ENCODE measurements around the gene MINDY4.
A peak's percentile ranks its signal among the peaks of the same experiment; 100 is the strongest.

MINDY4 gene

GRCh38 chr7:30934732-30935568, 163.7 kb downstream of the MINDY4 start:
- no peak for DNase-seq

DNA sequence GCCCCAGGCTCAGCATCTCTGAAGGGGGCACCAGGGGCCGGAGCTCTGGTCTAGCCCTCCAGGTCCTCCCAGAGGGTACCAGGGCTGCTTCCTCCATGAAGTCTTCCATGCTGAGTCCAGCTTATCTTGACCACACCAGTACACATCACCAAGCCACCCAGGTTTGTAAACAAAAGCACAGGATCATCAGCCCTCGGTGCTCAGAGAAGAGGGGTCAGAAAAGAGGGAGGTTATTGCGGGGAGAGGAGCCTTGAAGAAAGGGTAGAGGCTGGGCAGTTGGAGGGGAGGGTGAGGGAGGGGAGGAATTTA, 164.3 kb downstream of the MINDY4 start:
- DNase-seq = no peak

- no peak for DNase-seq
Observed at GRCh38 chr7:30936650-30937245, 165.5 kb downstream of the MINDY4 start.

GRCh38 chr7:30937416-30937815, 166.2 kb downstream of the MINDY4 start:
- DNase-seq = no peak

DNA sequence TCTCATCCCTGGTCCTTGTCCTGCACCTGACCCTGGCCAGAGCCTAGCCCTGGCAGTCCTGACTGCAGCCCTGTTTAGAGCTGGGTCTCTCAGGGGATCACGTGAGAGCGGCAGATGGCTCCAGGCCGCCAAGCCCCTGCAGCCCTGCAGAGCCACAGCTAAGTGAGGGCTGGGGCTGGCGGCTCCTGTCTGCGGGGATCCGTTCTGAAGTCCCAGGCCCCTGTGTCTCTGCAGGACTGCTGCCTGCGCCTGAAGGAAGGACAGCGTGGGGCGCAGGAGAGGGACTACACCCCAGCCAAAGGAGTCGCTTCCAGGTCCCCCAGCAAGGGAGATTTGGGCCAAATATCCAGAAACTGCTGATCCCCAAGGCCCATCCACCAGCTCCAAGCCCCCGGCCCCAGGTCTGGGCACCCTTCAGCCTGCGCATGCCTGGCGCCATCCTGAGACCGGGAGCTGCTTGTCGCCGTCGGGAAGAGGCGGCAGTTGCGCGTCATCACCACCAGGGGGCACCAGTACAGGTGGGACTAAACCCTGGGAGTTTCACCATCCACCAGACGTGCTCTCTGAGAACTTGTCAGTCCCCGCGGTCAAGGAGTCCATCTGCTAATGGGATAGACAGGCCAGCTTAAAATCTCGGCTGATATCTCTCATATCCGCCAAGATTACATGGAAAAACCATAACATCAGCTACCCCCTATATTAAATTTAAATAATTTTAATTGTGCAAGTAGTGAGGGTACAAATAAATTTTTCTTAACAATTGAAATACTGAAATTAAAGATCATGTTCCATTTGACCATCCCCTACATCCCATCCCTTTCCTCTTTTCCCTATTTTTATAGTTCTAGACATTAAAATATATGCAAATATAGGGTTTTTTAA, 167.5 kb downstream of the MINDY4 start:
- DNase-seq = peak; percentile 87

GRCh38 chr7:30941582-30942323, 170.5 kb downstream of the MINDY4 start:
- DNase-seq = no peak
